Ishikawa (cell line): ENCODE results near the gene TCF7L2.

Experiments
- CEBPB ChIP-seq: IDR thresholded peaks from 2 replicates; pipeline ENCODE4 v1.6.1; 2012
- EGR1 ChIP-seq: IDR thresholded peaks from 2 replicates; pipeline ENCODE4 v1.6.1; 2012
- EP300 ChIP-seq: IDR thresholded peaks from 2 replicates; pipeline ENCODE4 v1.6.1; 2012; ENCODE audit warnings: borderline replicate concordance
- FOXM1 ChIP-seq: IDR thresholded peaks from 2 replicates; pipeline ENCODE4 v1.6.1; 2012; ENCODE audit warnings: low read depth, borderline replicate concordance
- MAX ChIP-seq: IDR thresholded peaks from 2 replicates; pipeline ENCODE4 v1.6.1; 2012
- NFIC ChIP-seq: IDR thresholded peaks from 2 replicates; pipeline ENCODE4 v1.6.1; 2012
- RAD21 ChIP-seq: IDR thresholded peaks from 2 replicates; pipeline ENCODE4 v1.6.1; 2012; ENCODE audit warnings: low read depth
- TAF1 ChIP-seq: IDR thresholded peaks from 2 replicates; pipeline ENCODE4 v1.6.1; 2012; ENCODE audit warnings: low read depth, mild to moderate bottlenecking
- TCF12 ChIP-seq: IDR thresholded peaks from 2 replicates; pipeline ENCODE4 v1.6.1; 2012; ENCODE audit warnings: low read depth
- TEAD4 ChIP-seq: IDR thresholded peaks from 2 replicates; pipeline ENCODE4 v1.6.1; 2012
- USF1 ChIP-seq: IDR thresholded peaks from 2 replicates; pipeline ENCODE4 v1.6.1; 2012
- YY1 ChIP-seq: IDR thresholded peaks from 2 replicates; pipeline ENCODE4 v1.6.1; 2012; ENCODE audit warnings: low read depth
- ZBTB7A ChIP-seq: IDR thresholded peaks from 2 replicates; pipeline ENCODE4 v1.6.1; 2012; ENCODE audit warnings: low read depth

TCF7L2 gene

GRCh38 chr10:113213035-113213434 is 263.0 kb downstream of the TCF7L2 start:
- TF ChIP-seq NFIC, result no peak
- TF ChIP-seq EP300, result no peak
- no peak for TF ChIP-seq TAF1
- TF ChIP-seq TCF12, result no peak
- TF ChIP-seq YY1, result no peak
- TF ChIP-seq TEAD4, result no peak
- TF ChIP-seq CEBPB, result no peak
- no peak for TF ChIP-seq MAX
- TF ChIP-seq USF1, result no peak
- TF ChIP-seq EGR1, result no peak
- TF ChIP-seq FOXM1, result no peak

GRCh38 chr10:113214331-113214730 is 264.3 kb downstream of the TCF7L2 start:
- TF ChIP-seq EP300, result no peak

GRCh38 chr10:113216102-113216501 is 266.1 kb downstream of the TCF7L2 start:
- TF ChIP-seq ZBTB7A (no peak), RAD21 (peak; percentile 45)
